OCI-LY1 (cell line): ENCODE results near the gene BICD1.
A peak's percentile ranks its signal among the peaks of the same experiment; 100 is the strongest.

Experiments
- H2AFZ ChIP-seq: fragments of 200-600 bp; sonication (generic), shearing (Covaris generic); 2 replicates; pipeline ENCODE4 v1.6.0; 2014; ENCODE audit warnings: antibody characterized with exemption, mild to moderate bottlenecking, low read length
- H3F3A ChIP-seq: fragments of 200-600 bp; sonication (generic), shearing (Covaris generic); 2 replicates; pipeline ENCODE4 v1.6.0; 2014; ENCODE audit warnings: mild to moderate bottlenecking, antibody characterized with exemption, low read length, moderate library complexity; ENCODE audit not compliant: insufficient read depth
- H3K27ac ChIP-seq: fragments of 200-600 bp; sonication (generic); 2 replicates; pipeline ENCODE4 v1.5.1; 2014; ENCODE audit warnings: low read length, mixed run types, mild to moderate bottlenecking, low read depth; ENCODE audit not compliant: poor library complexity, severe bottlenecking
- H3K27me3 ChIP-seq: fragments of 200-600 bp; sonication (generic); 2 replicates; pipeline ENCODE4 v1.6.0; 2014; ENCODE audit warnings: antibody characterized with exemption, mild to moderate bottlenecking, low read length, moderate library complexity; ENCODE audit not compliant: insufficient read depth
- H3K36me3 ChIP-seq: fragments of 200-600 bp; sonication (generic); 2 replicates; pipeline ENCODE4 v1.6.1; 2014; ENCODE audit warnings: mild to moderate bottlenecking, antibody characterized with exemption, low read length, moderate library complexity, mixed read lengths; ENCODE audit not compliant: insufficient read depth
- H3K4me1 ChIP-seq: fragments of 200-600 bp; sonication (generic); 2 replicates; pipeline ENCODE4 v1.5.1; 2014; ENCODE audit warnings: mild to moderate bottlenecking, low read length, moderate library complexity; ENCODE audit not compliant: insufficient read depth, severe bottlenecking
- H3K4me2 ChIP-seq: fragments of 200-600 bp; sonication (generic), shearing (Covaris generic); 2 replicates; pipeline ENCODE4 v1.6.1; 2014; ENCODE audit warnings: low read length
- H3K4me3 ChIP-seq: fragments of 200-600 bp; sonication (generic); 2 replicates; pipeline ENCODE4 v1.5.1; 2014; ENCODE audit warnings: low read length, low read depth, mild to moderate bottlenecking, mixed read lengths; ENCODE audit not compliant: poor library complexity, severe bottlenecking
- H3K79me2 ChIP-seq: fragments of 200-600 bp; shearing (Covaris generic); 2 replicates; pipeline ENCODE4 v1.6.1; 2016; ENCODE audit warnings: mixed run types, low read length, mixed read lengths; ENCODE audit not compliant: insufficient read depth
- H3K9ac ChIP-seq: fragments of 200-600 bp; sonication (generic), shearing (Covaris generic); 2 replicates; pipeline ENCODE4 v1.6.1; 2014; ENCODE audit warnings: mild to moderate bottlenecking, low read length, mixed read lengths
- H3K9me2 ChIP-seq: fragments of 200-600 bp; sonication (generic), shearing (Covaris generic); 2 replicates; pipeline ENCODE4 v1.6.1; 2014; ENCODE audit warnings: low read depth, mild to moderate bottlenecking, low read length, mixed read lengths
- H3K9me3 ChIP-seq: fragments of 200-600 bp; shearing (Covaris generic); 2 replicates; pipeline ENCODE4 v1.6.1; 2014; ENCODE audit warnings: low read length, mixed read lengths
- H4K20me1 ChIP-seq: fragments of 200-600 bp; sonication (generic), shearing (Covaris generic); 2 replicates; pipeline ENCODE4 v1.6.0; 2016; ENCODE audit warnings: mild to moderate bottlenecking, low read length; ENCODE audit not compliant: insufficient read depth
- CTCF ChIP-seq: fragments of 200-600 bp; sonication (generic), shearing (Covaris generic); IDR thresholded peaks from 2 replicates; pipeline ENCODE4 v1.5.1; 2017; ENCODE audit warnings: mild to moderate bottlenecking, antibody characterized with exemption, low read length, moderate library complexity, mixed read lengths
- EZH2 ChIP-seq: fragments of 200-600 bp; sonication (generic), shearing (Covaris generic); IDR thresholded peaks from 2 replicates; pipeline ENCODE4 v1.8.0; 2017; ENCODE audit warnings: borderline replicate concordance, mixed run types, mild to moderate bottlenecking, antibody characterized with exemption, low read length, moderate library complexity, mixed read lengths

The BICD1 gene

DNA sequence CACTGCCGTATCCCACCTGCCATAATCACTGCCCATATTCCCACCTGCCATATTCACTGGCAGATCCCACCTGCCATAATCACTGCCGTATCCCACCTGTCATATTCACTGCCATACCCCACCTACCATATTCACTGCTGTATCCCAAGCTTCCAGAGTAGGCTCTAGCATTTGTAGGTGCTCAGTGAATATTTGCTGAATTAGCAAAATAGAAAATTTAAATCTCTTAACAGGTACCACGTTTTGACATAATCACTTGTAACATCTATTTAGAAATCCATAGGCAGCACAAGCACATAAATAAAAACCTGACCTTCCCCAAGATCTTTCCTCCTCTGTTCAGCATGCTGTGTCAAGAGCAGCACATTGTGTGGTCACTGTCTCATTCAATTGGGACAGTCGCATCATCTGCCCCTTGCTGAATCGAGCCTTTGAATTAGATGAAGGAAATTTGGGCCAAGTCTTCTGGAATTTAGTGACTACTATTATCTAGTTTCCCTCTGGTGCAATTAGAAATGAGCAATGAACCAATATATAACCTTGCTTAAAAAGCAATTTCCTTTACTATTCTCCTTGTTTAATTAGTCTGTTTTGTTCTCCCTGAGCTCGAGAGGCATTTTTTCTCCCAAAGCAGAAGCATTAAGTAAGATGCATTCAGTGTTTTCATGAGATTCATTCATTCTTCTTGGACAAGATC is 147.8 kb downstream of the BICD1 start:
- H2AFZ ChIP-seq: no peak overlapping the region
- no peak for TF ChIP-seq EZH2
- TF ChIP-seq CTCF: no peak
- H3K9me3 ChIP-seq: no peaks in the 10 kb centered on the region
- H3K4me2 ChIP-seq: no peak overlapping the region
- no peak overlapping the region for H3K9ac ChIP-seq
- H3K4me3 ChIP-seq: no peak overlapping the region
- no peaks in the 10 kb centered on the region for H3F3A ChIP-seq
- H3K36me3 ChIP-seq: peaks cover 4% of the 10 kb centered on the region
- H3K27ac ChIP-seq: peak overlapping the region; percentile 31
- H3K27me3 ChIP-seq: no peaks in the 10 kb centered on the region
- no peaks in the 10 kb centered on the region for H4K20me1 ChIP-seq
- H3K79me2 ChIP-seq: no peaks in the 10 kb centered on the region
- H3K4me1 ChIP-seq: peaks cover 32% of the 10 kb centered on the region
- no peaks in the 10 kb centered on the region for H3K9me2 ChIP-seq

DNA sequence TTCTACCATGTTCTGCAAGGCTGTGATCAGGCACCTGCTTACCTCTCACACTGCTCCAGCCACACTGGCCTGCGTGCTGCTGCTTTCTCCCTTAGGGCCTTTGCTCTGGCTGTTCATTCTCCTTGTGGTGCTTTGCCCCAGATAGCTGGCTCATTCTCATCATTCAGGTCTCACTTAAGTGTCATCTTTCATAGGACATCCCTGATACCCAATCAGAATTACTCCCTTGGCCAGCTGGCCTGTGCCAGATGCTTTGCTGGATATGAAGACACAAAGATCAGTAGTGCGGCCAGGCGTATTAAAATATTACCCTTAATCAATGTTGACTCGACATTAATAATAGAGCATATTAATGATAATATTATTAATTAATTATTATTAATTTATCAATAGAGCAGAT is 148.9 kb downstream of the BICD1 start:
- H3K9me2 ChIP-seq: no peaks in the 10 kb centered on the region
- peaks cover 34% of the 10 kb centered on the region for H3K4me1 ChIP-seq
- no peak overlapping the region for H3K27ac ChIP-seq
- H3F3A ChIP-seq: no peaks in the 10 kb centered on the region
- H3K4me2 ChIP-seq: no peak overlapping the region
- TF ChIP-seq EZH2 (no peak), CTCF (no peak)
- H3K79me2 ChIP-seq: no peaks in the 10 kb centered on the region
- H3K4me3 ChIP-seq: no peak overlapping the region
- H3K27me3 ChIP-seq: no peaks in the 10 kb centered on the region
- H2AFZ ChIP-seq: no peak overlapping the region
- no peaks in the 10 kb centered on the region for H3K9me3 ChIP-seq
- H3K36me3 ChIP-seq: peaks cover 4% of the 10 kb centered on the region; the same call in 1 of the 2 replicates
- H3K9ac ChIP-seq: no peak overlapping the region
- H4K20me1 ChIP-seq: no peaks in the 10 kb centered on the region

- Histone ChIP-seq H2AFZ (no peak overlapping the region), H3K36me3 (peaks cover 4% of the 10 kb centered on the region; the same call in 1 of the 2 replicates), H4K20me1 (no peaks in the 10 kb centered on the region), H3K4me1 (peaks cover 40% of the 10 kb centered on the region), H3F3A (no peaks in the 10 kb centered on the region), H3K9me3 (no peaks in the 10 kb centered on the region), H3K9ac (no peak overlapping the region), H3K79me2 (no peaks in the 10 kb centered on the region), H3K4me3 (no peak overlapping the region), H3K4me2 (no peak overlapping the region), H3K9me2 (no peaks in the 10 kb centered on the region), H3K27ac (peak overlapping the region; percentile 6), H3K27me3 (no peaks in the 10 kb centered on the region)
- no peak for TF ChIP-seq EZH2
- TF ChIP-seq CTCF: no peak
Observed at GRCh38 chr12:32257695-32258496, 151.2 kb downstream of the BICD1 start.
